ENCODE measurements around the gene SYCE1L.

Gene SYCE1L

DNA sequence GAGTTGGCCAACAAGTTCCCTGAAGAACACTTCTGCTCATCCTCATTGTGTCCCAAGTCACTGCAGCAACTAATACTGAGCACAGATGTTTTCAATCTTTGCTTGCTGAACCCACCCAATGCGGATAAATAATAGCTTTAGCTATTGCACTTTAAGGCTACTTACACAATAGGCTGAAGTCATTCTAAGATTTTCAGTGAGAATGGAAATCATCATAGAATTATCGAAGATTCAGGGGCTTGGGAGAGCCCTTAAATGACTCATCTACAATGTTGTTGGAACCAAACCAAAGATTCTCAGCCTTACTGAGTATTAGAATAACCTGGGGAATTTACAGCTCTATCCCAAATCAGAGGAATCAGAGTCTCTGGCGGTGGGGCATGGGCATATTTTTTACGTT lies 51.2 kb downstream of the SYCE1L start:
- no peaks in the 10 kb centered on the region for H3K4me1 ChIP-seq (ENCODE audit: control insufficient read depth, low read length)
- no peaks in the 10 kb centered on the region for H3K79me2 ChIP-seq (ENCODE audit: control insufficient read depth, low read length)
- no peak overlapping the region for H3K4me3 ChIP-seq (ENCODE audit: low read length)
- no peaks in the 10 kb centered on the region; the same call in 1 of the 2 replicates for H3K27me3 ChIP-seq (ENCODE audit: control insufficient read depth, low read length)
- H3F3A ChIP-seq (ENCODE audit: control insufficient read depth, insufficient read depth): no peaks in the 10 kb centered on the region
- no peaks in the 10 kb centered on the region for H3K36me3 ChIP-seq (ENCODE audit: control insufficient read depth, low read length)
- no peak for TF ChIP-seq EZH2phosphoT487 (IDR thresholded peaks at IDR 0.05; ENCODE audit: borderline replicate concordance, low read length)
- TF ChIP-seq, protein P1, sequence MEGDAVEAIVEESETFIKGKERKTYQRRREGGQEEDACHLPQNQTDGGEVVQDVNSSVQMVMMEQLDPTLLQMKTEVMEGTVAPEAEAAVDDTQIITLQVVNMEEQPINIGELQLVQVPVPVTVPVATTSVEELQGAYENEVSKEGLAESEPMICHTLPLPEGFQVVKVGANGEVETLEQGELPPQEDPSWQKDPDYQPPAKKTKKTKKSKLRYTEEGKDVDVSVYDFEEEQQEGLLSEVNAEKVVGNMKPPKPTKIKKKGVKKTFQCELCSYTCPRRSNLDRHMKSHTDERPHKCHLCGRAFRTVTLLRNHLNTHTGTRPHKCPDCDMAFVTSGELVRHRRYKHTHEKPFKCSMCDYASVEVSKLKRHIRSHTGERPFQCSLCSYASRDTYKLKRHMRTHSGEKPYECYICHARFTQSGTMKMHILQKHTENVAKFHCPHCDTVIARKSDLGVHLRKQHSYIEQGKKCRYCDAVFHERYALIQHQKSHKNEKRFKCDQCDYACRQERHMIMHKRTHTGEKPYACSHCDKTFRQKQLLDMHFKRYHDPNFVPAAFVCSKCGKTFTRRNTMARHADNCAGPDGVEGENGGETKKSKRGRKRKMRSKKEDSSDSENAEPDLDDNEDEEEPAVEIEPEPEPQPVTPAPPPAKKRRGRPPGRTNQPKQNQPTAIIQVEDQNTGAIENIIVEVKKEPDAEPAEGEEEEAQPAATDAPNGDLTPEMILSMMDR (IDR thresholded peaks at IDR 0.05; ENCODE audit: low read depth, low read length, poor library complexity, severe bottlenecking): no peak
- no peaks in the 10 kb centered on the region for H4K20me1 ChIP-seq (ENCODE audit: control insufficient read depth, insufficient read depth, low read depth, low read length)
- H3K4me2 ChIP-seq (ENCODE audit: low read length): no peak overlapping the region
- no peaks in the 10 kb centered on the region for H3K9me3 ChIP-seq (ENCODE audit: control insufficient read depth, insufficient read depth, low read length)
- no peak overlapping the region for H3K27ac ChIP-seq (ENCODE audit: low read depth, low read length)
- no peaks in the 10 kb centered on the region for H3K9me2 ChIP-seq (replicated peaks; ENCODE audit: control insufficient read depth, low read length)
